Stimulated activated naive CD4-positive, alpha-beta T cell (primary cell): Measurements from ENCODE around the gene TMEM86B.

Experiments
- DNase-seq, 6 experiments: peaks; one replicate each; lab custom pipeline; 2025; lab: John Stamatoyannopoulos, UW

TMEM86B gene

GRCh38 chr19:55257461-55258420 lies 29.2 kb upstream of the TMEM86B start:
- DNase-seq, result peak in 3 of 6 experiments; percentile 9 to 52 (median 22)

GRCh38 chr19:55256562-55257460 lies 28.2 kb upstream of the TMEM86B start:
- peak in 1 of 6 experiments; percentile 40 for DNase-seq

DNA sequence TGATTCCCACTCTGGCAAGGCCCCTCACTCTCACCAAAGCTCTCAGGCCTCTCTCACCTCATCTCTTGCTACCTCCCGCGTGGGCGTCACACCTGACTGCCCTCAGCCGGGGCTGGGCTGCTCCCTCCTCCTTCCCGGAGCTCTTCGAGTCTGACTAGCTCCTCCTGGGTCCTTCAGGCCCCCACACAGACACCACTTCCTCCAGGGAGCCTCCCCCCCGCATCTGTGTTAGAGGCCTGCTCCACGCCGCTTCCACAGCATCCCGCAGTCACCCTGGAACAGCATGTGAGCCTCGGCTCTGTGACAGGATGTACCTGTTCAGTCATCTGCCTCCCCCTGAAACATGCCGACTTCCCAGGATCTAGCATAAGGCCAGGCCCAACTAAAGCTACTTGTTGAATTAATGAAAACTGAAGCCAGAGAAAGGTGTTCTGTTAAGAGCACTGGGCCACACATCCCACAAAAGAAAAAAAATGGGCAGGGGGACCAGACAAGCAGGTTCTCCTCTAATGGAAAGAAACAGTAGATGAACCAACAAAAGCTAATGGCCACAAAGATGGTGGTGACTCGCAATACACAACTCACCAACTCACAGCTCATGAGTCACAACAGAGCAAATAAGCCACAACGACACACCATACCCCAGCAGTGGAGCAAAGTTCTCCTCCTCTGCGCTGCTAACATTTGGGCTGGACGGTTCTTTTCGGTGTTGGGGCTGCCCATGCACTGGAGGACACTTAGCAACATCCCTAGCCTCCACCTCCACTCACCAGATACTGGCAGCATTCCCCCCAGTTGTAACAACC lies 27.3 kb upstream of the TMEM86B start:
- peak in 5 of 6 experiments; percentile 6 to 33 (median 27) for DNase-seq

- DNase-seq, result no peak
Observed at GRCh38 chr19:55254625-55254977, 26.0 kb upstream of the TMEM86B start.

DNA sequence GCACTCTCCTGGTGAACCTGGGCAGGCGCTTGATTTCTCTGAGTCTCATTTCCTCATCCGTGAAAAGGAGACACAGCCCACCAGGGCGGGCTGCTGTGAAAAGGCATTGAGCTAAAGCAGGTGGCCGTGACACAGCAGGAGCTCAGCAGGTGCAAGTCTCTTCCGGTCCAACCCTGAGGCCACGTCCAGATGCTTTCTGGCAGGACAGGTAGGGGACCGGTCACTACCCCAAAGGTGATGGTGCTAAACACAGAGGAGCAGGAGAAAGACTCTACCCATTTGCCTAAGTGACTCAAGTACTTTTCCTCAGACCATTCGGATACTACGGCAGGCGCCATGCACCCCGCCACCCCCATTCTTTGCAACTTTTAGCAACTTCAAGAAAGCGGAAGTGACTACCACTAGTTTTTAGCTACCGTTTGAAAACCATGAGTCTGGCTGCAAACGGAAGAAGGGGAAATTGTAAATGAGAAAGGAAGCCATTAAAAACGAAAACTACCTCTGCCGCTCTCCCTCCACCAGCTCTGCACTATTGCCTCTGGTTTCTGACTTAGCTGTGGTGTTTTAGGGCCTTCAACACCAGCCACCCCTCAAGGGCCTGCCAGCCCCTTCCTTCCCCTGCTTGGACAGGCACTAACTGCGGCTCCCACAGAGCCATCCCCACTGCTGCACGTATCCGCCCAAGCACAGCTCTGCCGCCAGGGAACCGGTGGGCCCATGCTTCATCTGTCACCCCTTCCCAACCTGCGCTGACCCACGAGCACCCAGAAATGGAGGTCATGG lies 25.5 kb upstream of the TMEM86B start:
- peak; percentile 47 to 84 (median 69) for DNase-seq

GRCh38 chr19:55252760-55253663 lies 24.4 kb upstream of the TMEM86B start:
- DNase-seq, result no peak

GRCh38 chr19:55251341-55252081 lies 22.9 kb upstream of the TMEM86B start:
- DNase-seq, result peak in 2 of 6 experiments; percentile 4 to 15

DNA sequence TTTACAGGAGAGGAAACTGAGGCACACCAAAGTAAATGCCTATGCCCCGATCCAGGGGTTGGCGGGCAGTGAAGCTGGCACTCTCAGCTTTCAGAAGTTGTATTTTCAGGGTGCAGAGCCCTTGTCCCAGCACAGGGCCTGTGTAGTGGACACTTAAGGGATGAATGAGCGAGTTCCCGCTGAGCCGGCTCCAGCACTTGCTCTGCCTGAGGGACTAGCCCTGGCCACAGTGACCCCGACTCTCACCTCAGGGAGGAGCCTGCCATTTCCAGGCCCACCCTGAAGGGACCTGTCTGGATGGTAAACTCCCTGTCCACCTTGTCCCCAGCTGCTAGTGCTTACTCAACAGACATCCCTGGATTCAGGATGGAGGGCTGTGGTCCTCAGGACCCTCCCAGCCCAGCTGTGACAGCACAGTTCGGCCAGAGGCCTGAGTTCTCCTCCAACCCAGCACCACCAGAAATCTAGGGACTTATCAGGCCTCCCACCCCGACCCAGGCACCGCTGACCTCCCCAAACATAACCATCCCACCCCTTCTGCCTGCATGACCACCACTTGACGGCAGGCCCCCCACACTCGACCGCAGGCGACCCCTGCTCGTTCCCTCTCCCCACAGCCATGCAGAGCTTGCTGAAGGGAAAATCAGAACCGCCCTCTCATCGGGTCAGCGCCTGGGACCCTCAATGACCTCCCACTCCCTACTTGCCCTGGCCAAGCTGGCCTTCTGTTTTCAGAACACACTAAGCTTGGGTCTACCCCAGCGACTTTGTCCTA lies 21.9 kb upstream of the TMEM86B start:
- DNase-seq, result no peak

GRCh38 chr19:55249841-55250240 lies 21.3 kb upstream of the TMEM86B start:
- no peak for DNase-seq

GRCh38 chr19:55248704-55249103 lies 20.1 kb upstream of the TMEM86B start:
- no peak for DNase-seq

GRCh38 chr19:55248166-55248675 lies 19.7 kb upstream of the TMEM86B start:
- DNase-seq, result no peak

DNA sequence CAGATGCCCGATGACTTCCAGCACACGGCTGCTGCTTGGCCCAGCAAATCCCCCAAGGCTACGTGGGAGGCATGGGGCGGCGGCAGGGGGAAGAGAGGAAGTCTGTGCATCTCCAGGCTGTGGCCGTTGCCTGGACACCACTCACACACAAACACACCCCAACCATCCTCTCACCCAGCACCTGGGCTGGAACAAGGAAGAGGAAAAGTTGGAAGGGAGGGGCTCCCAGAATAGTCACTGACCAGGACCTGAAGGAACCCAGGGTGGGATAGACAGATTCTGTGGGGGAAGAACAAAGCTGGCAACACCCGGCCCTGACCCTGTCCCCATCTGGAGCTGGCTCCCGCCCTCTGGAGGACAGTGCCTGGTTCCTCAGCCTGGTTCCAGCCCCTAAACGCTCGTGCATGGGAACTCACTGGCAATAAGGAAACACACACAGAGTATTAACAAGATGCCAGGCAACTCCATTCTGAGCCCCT lies 19.1 kb upstream of the TMEM86B start:
- no peak for DNase-seq

- no peak for DNase-seq
Observed at GRCh38 chr19:55246462-55247451, 18.2 kb upstream of the TMEM86B start.

GRCh38 chr19:55245236-55245904 lies 16.8 kb upstream of the TMEM86B start:
- no peak for DNase-seq

DNA sequence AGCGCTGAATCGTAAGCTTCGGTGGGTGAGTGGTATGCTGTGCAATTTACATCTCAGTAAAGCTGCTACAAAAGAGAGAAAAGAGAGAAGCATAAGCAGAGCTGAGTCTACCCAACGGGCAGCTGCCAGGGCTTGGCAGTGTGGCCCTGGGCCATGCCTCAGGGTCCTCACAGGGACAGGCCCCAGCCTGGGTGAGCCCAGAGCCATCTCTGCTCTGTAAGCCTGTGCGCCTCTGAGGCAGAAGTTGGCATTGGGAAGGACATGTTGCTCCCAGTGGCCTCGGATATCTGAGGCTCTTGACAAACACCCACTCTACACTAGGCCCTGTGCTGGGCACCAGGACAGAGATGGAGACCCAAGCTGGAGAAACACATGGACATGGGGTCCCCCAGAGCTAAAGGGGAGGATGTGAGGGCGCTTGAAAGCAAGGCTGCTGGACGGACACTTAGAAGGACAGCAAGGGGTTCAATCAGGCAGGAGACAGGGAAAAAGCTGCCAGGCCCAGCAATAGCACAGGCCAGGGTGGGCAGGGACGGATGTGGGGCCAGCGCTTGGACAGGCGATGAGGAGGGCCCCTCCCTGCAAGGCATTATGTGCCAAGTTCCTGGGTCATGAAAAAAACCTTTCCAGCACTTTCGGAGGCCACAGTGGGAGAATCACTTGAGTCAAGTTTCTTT lies 15.6 kb upstream of the TMEM86B start:
- DNase-seq, result no peak

DNA sequence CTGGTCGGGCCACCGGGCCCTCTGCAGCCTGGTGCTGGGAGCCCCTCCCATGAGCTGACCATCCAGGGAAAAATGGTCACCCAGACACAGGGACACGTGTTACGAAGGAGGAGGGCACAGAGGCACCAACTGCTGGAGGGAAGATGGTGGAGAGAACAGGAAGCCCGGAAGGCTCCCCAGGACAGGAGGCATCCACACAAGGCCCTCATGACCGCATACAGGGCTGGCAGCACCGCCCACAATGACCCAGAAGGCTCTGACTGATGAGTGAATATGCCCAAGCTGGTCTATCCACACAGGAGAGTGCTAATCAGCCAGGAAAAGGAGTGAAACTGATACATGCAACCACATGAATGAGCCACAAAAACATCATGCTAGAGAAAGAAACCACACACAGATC lies 14.0 kb upstream of the TMEM86B start:
- no peak for DNase-seq
